Activated CD4-positive, alpha-beta T cell treated with anti-CD3 and anti-CD28 coated beads for 48 hours (primary cell): Measurements from ENCODE around the gene MGA.

Experiments
- DNase-seq: peaks from one replicate; pipeline ENCODE4 v3.0.0-alpha.2; 2020

Gene MGA

GRCh38 chr15:41659190-41659589 is 1.0 kb upstream of the MGA start:
- no peak for DNase-seq

DNA sequence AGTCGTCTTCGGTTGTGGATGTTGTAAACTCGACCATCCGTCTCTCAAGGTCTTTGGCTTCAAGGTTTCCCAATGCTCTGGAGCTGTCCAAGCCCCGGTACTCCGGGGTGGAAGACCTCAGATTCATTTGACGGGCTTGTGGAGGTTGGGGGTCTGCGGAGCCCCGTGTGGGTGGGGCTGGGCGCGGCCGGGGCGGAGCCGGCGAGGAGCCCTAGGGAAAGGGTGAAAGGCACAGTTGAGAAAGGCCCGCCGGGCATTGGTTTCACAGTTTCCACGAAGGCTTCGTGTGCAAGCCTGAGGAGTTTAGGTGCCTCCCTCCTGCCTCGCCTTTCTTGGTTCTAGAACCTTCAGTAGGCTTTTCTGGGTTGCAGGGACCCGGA is 360 bp upstream of the MGA start:
- no peak for DNase-seq

DNA sequence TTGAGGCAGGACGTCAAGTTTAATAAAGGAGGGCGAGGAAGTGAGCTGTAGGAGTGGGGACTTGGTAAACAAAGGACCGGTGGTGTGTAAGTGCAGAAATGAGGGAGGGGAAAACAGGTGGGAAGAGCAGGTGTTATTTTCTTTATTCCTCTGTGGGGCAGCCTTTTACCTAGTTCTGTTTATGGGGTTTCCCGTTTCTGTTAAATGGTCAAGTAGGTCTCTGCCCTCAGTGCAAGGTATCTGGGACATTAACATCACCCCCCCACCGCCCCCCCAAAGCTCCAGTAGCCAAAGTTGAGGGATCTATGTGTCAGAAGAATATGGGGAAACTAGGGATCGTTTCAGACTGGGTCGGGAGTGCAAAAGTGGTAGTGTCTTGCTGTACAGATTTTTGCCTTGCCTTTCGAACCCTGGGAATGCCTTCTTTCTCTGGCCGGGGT is 893 bp downstream of the MGA start:
- no peak for DNase-seq

GRCh38 chr15:41661518-41662225 is 1.5 kb downstream of the MGA start:
- DNase-seq: peak; percentile 77

- no peak for DNase-seq
Observed at GRCh38 chr15:41666353-41666920, 6.2 kb downstream of the MGA start.

GRCh38 chr15:41669701-41670100 is 9.5 kb downstream of the MGA start:
- DNase-seq: no peak

DNA sequence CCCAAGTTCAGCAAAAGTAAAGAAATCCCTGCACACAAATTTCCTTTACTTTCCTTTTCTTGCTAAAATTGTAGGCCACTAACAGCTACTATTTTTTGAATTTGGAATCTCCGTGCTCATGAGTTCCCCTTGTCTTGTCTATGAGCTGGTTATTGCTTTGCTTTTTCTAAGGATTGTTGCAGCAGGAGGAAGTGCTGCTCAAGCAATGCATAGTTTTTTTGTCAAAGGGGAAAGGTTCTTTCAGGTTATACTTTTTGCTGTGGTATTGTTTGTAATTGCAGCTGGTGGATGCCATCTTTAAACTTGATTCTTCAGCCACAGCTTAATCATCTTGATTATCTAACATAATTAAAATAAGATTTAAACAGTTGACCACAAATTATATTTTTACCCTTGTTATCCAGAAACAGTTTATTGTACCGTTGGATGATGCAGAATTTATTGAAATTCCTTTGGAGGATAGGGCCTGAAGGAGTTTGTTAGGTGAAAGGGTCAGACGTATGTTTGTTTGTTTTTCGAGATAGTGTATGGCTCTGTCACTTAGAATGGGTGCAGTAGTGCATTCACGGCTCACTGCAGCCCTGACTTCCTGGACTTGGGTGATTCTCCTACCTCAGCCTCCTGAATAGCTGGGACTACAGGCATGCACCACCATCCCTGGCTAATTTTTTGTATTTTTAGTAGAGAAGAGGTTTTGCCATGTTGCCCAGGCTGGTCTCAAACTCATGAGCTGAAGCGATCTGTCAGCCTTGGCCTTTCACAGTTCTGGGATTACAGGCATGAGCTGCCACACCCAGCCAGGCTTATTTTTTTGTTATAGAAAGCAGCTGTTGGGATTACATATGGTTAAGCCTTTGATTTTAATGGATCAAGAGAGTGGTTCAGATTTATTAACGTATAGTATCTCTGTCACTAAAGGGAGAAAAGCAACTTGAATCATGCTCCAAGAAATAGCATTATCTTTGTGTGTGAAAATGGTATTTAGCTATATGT is 11.7 kb downstream of the MGA start:
- no peak for DNase-seq

DNA sequence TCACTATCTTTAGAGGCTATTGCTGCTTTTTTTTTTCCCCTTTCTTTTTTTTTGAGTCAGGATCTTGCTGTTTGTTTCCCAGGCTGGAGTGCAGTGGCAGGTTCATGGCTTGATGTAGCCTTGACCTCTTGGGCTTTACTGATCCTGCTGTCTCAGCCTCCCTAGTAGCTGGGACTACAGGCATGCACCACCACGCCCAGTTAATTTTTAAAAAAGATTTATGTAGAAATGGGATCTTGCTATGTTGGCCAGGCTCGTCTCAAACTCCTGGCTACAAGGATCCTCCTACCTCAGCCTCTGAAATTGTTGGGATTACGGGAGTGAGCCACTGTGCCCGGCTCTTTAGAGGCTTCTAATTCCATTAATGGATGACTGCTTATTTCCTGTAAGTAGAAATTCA is 15.1 kb downstream of the MGA start:
- DNase-seq: no peak

DNA sequence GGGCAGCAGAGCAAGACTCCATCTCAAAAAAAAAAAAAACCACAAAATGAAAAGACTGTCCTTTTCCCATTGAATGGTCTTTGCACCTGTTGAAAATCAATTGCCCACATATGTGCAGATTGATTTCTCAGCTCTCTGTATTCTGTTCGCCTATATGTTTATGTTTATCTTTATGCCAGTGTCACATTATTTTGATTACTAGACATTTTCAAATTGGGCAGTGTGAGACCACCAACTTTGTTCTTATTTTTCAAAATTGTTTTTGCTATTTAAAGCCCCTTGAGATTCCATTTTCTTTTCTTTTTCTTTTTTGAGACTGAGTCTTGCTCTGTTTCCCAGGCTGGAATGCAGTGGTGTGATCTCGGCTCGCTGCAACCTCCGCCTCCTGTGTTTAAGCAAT is 18.5 kb downstream of the MGA start:
- DNase-seq: no peak

DNA sequence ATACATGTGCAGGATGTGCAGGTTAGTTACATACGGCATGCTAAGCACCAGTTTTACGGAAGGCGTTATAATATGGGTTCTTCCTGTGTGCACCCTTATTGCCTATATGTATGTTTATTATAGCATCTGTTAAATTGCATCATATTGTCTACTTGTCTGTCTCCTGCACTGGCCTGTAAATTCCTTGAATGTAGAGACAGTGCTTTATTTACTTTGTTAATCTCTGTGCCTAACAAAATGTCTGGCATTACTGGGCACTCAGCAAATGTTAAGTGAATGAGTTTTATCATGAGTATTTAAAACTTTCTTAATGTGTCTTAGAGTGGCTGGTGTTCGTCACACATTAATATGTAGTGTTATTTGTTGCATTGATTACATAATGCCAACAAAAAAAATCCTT is 23.8 kb downstream of the MGA start:
- DNase-seq: no peak

DNA sequence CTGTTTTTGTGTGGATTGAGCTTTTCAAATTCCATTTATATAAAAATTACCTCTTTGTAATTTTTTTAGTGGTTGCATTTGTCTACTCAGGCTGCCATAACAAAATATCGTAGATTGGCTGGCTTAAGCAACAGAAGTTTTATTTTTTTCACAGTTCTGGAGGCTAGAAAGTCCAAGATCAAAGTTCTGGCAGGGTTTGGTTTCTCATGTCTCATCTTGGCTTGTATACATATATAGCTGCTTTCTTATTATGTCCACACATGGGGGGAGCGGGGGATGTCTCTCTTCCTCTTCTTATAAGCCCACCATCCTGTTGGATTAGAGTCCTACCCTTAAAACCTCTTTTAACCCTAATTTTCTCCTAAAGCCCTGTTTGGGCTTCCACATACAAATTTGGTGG is 28.5 kb downstream of the MGA start:
- DNase-seq: no peak

- no peak for DNase-seq
Observed at GRCh38 chr15:41689083-41689482, 28.9 kb downstream of the MGA start.

- DNase-seq: no peak
Observed at GRCh38 chr15:41689834-41690233, 29.6 kb downstream of the MGA start.

DNA sequence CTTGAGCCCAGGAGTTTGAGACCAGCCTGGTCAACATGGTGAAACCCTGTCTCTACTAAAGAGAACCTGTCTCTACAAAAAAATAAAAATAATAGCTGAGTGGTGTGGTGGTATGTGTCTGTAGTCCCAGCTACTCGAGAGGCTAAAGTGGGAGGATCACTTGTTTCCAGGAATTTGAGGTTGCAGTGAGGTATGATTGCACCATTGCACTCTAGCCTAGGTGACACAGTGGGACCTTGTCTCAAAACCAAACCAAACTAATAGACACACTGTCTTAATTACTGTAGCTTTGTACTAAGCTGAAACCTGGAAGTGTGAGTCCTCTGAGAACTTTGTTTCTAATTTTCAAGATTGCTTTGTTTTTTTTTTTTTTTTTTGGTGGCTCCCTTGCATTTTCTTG is 30.4 kb downstream of the MGA start:
- peak; percentile 20 for DNase-seq

DNA sequence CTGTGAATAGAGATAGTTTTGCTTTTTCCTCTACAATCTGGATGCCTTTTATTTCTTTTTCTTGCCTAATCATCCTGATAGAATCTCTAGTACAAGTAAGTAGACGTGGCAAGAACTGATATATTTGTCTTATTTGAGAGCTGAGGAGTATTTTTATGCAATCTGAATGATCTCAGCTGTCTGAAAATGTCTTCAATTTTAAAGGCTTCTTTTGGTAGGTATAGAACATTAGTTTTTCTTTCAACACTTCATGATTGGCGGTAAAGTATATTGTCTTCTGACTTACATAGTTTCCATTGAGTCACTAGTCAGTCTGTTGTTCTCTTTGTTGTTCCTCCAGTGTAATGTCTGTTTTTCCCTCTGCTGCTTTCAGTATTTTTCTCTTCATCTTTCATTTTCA is 31.3 kb downstream of the MGA start:
- DNase-seq: no peak

- DNase-seq: no peak
Observed at GRCh38 chr15:41692049-41692448, 31.8 kb downstream of the MGA start.

GRCh38 chr15:41693757-41694156 is 33.6 kb downstream of the MGA start:
- no peak for DNase-seq

DNA sequence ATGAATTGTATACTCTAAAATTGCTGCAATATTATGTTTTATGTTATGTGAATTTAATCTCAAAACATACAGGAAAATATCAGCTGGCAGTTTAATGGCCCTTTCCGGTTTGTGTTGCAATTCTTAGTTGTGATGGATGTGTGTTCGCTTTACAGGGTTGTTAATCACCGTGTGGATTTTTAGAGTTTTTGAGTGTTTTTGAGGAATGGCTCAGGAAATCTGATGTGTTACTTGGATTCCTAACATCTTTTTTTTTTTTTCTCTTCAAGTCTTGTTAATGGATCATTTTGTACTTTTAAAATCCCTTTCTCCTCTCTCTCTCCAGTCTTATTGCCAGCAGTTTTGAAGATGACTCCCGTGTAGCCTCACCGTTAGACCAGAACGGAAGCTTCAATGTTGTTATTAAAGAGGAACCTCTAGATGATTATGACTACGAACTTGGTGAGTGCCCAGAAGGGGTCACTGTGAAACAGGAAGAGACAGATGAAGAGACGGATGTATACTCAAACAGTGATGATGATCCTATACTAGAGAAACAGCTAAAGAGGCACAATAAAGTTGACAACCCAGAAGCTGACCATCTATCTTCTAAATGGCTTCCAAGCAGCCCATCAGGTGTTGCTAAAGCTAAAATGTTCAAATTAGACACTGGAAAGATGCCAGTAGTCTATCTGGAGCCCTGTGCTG is 35.7 kb downstream of the MGA start:
- DNase-seq: peak; percentile 59

DNA sequence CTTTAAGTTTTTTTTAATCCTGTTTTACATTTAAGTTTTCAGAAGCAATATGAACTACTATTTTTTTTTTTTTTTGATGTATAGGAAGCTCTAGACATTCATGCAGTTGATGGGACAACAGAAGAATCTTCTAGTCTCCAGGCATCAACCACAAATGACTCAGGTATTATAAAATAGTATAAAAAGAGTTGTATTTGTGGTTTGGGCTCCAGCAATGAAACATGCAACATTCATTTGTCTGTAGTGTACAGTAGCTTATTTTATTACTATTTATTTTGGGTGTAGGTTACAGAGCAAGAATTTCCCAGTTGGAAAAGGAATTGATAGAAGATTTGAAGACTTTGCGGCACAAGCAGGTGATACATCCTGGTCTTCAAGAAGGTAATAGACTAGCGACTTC is 38.6 kb downstream of the MGA start:
- no peak for DNase-seq

DNA sequence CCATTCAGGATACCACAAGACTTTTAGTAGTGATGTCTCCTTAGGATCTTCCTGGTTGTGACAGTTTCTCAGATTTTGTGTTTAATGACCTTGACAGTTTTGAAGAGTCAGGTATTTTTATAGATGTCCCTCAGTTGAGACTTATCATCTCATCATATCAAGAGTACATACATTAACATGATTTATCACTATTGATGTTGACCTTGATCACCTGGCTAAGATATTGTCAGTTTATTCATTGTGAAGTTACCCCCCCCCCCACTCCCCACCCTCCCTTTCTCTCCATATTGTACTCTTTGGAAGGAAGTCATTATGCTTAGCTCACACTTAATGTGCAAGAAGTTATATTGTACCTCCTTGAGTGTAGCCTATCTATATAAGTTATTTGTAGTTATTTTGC is 42.9 kb downstream of the MGA start:
- no peak for DNase-seq

GRCh38 chr15:41713047-41713446 is 52.8 kb downstream of the MGA start:
- no peak for DNase-seq

- no peak for DNase-seq
Observed at GRCh38 chr15:41714291-41714690, 54.1 kb downstream of the MGA start.

- no peak for DNase-seq
Observed at GRCh38 chr15:41716864-41717263, 56.7 kb downstream of the MGA start.
